GM21360 (cell line): ENCODE measurements around the gene ANKRD45.
A peak's percentile ranks its signal among the peaks of the same experiment; 100 is the strongest.
"Not testable (repeated sequence)": the region's sequence is repeated elsewhere in the genome, so short reads cannot be mapped to it uniquely, and the experiment has no call there.

ENCODE experiments used
- ATAC-seq: cut with Tn5 transposase; IDR thresholded peaks from one replicate; pipeline ENCODE4 v1.9.1; 2021; ENCODE audit warnings: mild to moderate bottlenecking, moderate library complexity; ENCODE audit not compliant: unreplicated experiment

The ANKRD45 gene

GRCh38 chr1:173646656-173647055 lies 23.0 kb downstream of the ANKRD45 start:
- no peak for ATAC-seq

GRCh38 chr1:173642450-173643139 lies 27.1 kb downstream of the ANKRD45 start:
- not testable (repeated sequence) for ATAC-seq

GRCh38 chr1:173639102-173639501 lies 30.5 kb downstream of the ANKRD45 start:
- no peak for ATAC-seq

GRCh38 chr1:173638043-173639021 lies 31.3 kb downstream of the ANKRD45 start:
- ATAC-seq = no peak

GRCh38 chr1:173637236-173638042 lies 32.2 kb downstream of the ANKRD45 start:
- not testable (repeated sequence) for ATAC-seq

- no peak for ATAC-seq
Observed at GRCh38 chr1:173635116-173635515, 34.5 kb downstream of the ANKRD45 start, which contains the start of gene TEX50. Gene TEX50, plus strand, starts transcription at chr1:173635338. Its CDS starts 184 bp downstream, at chr1:173635522.

- ATAC-seq = no peak
Observed at GRCh38 chr1:173628888-173629287, 40.8 kb downstream of the ANKRD45 start.

- no peak for ATAC-seq
Observed at GRCh38 chr1:173627269-173627668, 42.4 kb downstream of the ANKRD45 start.

GRCh38 chr1:173616859-173617258 lies 52.8 kb downstream of the ANKRD45 start:
- ATAC-seq = no peak

GRCh38 chr1:173613086-173613485 lies 56.6 kb downstream of the ANKRD45 start:
- ATAC-seq = not testable (repeated sequence)

GRCh38 chr1:173608503-173609216 lies 61.0 kb downstream of the ANKRD45 start:
- no peak for ATAC-seq

- ATAC-seq = no peak
Observed at GRCh38 chr1:173603056-173603591, 66.5 kb downstream of the ANKRD45 start, which contains the start of gene SLC9C2. Gene SLC9C2, minus strand, starts transcription at chr1:173603072. Its CDS starts 1,296 bp downstream, at chr1:173601776.

- peak; percentile 54 for ATAC-seq
Observed at GRCh38 chr1:173601588-173601987, 68.1 kb downstream of the ANKRD45 start.

GRCh38 chr1:173596097-173596825 lies 73.4 kb downstream of the ANKRD45 start:
- ATAC-seq = no peak

- not testable (repeated sequence) for ATAC-seq
Observed at GRCh38 chr1:173591138-173591537, 78.5 kb downstream of the ANKRD45 start.

- ATAC-seq = no peak
Observed at GRCh38 chr1:173590557-173590956, 79.1 kb downstream of the ANKRD45 start.

GRCh38 chr1:173581383-173582079 lies 88.1 kb downstream of the ANKRD45 start:
- ATAC-seq = no peak

GRCh38 chr1:173580658-173581057 lies 89.0 kb downstream of the ANKRD45 start:
- no peak for ATAC-seq

GRCh38 chr1:173580071-173580470 lies 89.6 kb downstream of the ANKRD45 start:
- ATAC-seq = no peak
